Fibroblast of skin of right biceps (primary cell): ENCODE results near the gene RFNG.

Source experiments
- DNase-seq: peaks from one replicate; pipeline ENCODE4 v3.0.0-alpha.2; 2013

Gene RFNG

GRCh38 chr17:82076785-82077591 is 25.4 kb upstream of the RFNG start:
- DNase-seq = no peak

GRCh38 chr17:82076018-82076784 is 24.6 kb upstream of the RFNG start:
- no peak for DNase-seq

- no peak for DNase-seq
These were observed 21.8 kb upstream of the RFNG start for GRCh38 chr17:82073446-82073845.

- no peak for DNase-seq
These were observed 21.2 kb upstream of the RFNG start for GRCh38 chr17:82072827-82073226.

GRCh38 chr17:82070611-82071010 is 19.0 kb upstream of the RFNG start:
- no peak for DNase-seq

GRCh38 chr17:82065638-82066303 is 14.2 kb upstream of the RFNG start, which contains the start of gene DUS1L:
Gene DUS1L, minus strand, starts transcription at chr17:82065804. Its CDS starts 745 bp downstream, at chr17:82065059.
- DNase-seq = peak; percentile 61

- DNase-seq = peak; percentile 19
These were observed 13.6 kb upstream of the RFNG start for GRCh38 chr17:82065193-82065637.

- no peak for DNase-seq
These were observed 13.0 kb upstream of the RFNG start for GRCh38 chr17:82064433-82065192.

GRCh38 chr17:82063424-82064415 is 12.1 kb upstream of the RFNG start:
- no peak for DNase-seq

- DNase-seq = no peak
These were observed 11.4 kb upstream of the RFNG start for GRCh38 chr17:82062984-82063368.

GRCh38 chr17:82062076-82062983 is 10.7 kb upstream of the RFNG start:
- DNase-seq = no peak

GRCh38 chr17:82061047-82061925 is 9.7 kb upstream of the RFNG start:
- no peak for DNase-seq

GRCh38 chr17:82060614-82061013 is 9.0 kb upstream of the RFNG start:
- DNase-seq = no peak

GRCh38 chr17:82060001-82060380 is 8.4 kb upstream of the RFNG start:
- DNase-seq = no peak

GRCh38 chr17:82059272-82060000 is 7.8 kb upstream of the RFNG start:
- no peak for DNase-seq

GRCh38 chr17:82058855-82059249 is 7.2 kb upstream of the RFNG start:
- no peak for DNase-seq

GRCh38 chr17:82058230-82058854 is 6.7 kb upstream of the RFNG start:
- DNase-seq = no peak
